GM08714 (cell line): ENCODE results near the gene BRI3.
"Not testable (repeated sequence)": the region's sequence is repeated elsewhere in the genome, so short reads cannot be mapped to it uniquely, and the experiment has no call there.

ENCODE experiments used
- H3K4me3 ChIP-seq: fragments of 200-500 bp; sonication (Bioruptor generic); 2 replicates; pipeline ENCODE4 v1.5.1; 2014; ENCODE audit warnings: mild to moderate bottlenecking, low read length, inconsistent platforms
- ZNF274 ChIP-seq: IDR thresholded peaks from 2 replicates; pipeline ENCODE4 v1.6.1; 2012; ENCODE audit warnings: mild to moderate bottlenecking, low read depth, low read length

BRI3 gene

DNA sequence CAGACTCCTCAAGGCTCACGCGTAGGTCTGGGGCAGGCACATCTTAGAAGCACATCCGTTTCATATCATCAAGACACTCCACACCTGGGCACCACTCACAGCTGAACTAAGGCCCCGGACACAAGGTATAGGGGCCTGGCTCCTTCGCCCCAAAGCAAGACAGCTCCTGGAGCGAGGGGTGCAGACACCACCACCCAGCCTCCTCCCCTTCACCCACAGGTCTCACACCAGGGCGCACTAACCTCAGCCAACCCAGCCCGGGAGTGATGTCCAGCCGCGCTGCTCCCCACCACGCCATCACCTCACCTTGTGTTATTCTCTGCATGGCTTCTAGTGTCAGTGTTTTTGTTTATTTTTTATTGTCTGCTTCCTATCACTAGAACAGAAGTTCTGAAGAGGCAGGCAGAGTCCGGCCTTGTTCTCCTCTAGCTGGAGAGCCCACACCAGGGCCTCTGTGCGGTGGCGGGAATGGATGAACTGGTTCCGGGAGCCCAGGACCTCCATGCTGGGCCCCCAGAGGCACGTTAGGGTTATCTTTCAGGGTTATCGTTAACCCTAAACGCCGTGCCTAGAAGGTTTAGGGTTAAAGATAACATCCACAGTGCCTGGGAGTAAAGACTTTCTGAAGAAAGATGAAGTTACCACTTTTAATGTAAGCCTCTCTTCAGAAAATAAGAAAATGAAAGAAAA is 21.8 kb downstream of the BRI3 start:
- TF ChIP-seq ZNF274 = no peak
- no peak overlapping the region for H3K4me3 ChIP-seq

GRCh38 chr7:98303906-98304305 is 22.4 kb downstream of the BRI3 start:
- TF ChIP-seq ZNF274 = no peak
- H3K4me3 ChIP-seq = no peak overlapping the region

DNA sequence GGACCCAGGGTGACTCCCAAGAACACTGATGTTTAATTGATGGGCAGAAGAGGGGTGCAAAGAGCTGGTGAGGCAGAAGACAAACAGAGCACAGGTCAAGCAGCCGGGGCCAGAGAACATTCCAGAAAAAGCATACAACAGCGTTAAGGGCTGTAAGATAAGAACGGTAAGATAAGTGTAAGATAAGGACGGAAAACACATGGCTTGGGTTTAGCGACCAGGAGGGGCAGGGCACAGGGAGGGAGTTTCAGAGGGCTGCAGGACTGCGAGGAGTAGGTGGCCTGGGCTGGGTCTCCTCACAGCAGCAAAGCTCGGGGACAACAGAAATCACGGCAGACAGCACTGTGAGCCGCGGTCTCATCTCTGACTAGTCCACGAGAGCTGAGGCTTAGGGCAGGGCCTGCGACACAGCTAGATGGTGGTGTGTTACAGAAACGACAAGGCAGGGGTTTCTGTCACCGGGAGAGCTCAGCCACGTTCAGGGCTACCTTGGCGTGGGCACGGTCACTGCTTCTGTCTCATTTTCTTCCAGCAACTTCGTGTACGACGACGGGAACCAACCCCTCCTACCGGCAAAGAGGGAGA is 24.6 kb downstream of the BRI3 start:
- no peak for TF ChIP-seq ZNF274

GRCh38 chr7:98307971-98308466 is 26.5 kb downstream of the BRI3 start:
- no peak for TF ChIP-seq ZNF274
- no peak overlapping the region for H3K4me3 ChIP-seq

More for the DNA sequence above, 24.6 kb downstream of the BRI3 start:
- no peak overlapping the region for H3K4me3 ChIP-seq

DNA sequence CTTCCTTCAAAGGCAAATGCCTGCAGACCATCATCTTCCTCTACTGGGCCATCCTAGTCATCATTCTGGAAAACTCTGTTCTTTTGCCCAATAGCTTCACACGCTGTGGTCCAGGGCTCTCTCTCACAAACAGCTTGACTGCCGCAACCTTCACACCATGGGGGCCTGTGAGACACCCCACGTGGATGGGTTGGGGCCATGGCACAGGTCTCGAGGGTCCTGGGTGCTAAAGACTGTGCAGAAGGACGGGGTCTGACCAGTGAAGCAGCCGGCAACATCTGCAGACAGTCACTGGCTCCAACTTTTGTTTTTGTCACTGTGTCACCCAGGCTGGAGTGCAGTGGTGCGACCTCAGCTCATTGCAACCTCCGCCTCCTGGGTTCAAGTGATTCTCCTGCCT is 28.1 kb downstream of the BRI3 start:
- TF ChIP-seq ZNF274 = no peak
- no peak overlapping the region for H3K4me3 ChIP-seq

DNA sequence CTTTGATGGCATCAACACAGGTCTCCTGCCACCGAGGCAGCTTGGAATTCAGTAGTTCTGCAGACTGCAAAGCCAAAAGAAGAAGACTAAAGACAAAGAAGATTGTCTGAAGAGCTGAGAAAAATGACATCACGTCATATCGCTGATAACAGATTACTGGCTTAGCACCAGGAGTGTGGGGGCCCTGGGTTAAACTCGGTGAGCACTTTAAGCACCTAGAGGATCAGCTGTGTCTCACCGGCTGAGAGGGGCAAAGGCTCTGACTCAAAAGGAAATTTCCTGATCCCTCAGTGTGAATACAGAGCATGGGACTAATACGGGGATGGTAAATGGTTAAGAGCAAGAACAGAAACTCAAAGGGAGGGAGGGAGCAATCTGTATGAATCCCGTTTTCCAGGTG is 30.7 kb downstream of the BRI3 start:
- no peak overlapping the region for H3K4me3 ChIP-seq
- TF ChIP-seq ZNF274 = no peak

DNA sequence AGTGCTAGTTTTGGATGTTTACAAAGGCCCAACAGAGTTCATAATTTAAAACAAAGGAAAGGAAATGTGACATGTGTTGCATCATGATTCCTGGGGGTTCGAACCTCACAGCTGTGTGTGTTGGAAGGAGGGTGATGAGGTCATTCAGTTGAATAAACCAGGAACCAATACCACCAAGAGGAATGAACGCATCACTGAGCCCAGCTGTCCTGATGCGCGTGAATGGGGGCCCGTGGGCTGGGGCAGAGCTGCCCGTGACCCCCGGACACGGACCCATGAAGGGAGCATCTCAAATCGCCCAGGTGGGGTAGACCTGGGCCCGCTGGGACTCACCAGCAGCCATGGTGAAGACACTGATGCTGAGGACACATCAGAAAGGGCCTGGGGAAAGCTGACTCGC is 33.0 kb downstream of the BRI3 start:
- H3K4me3 ChIP-seq = no peak overlapping the region
- TF ChIP-seq ZNF274 = no peak

DNA sequence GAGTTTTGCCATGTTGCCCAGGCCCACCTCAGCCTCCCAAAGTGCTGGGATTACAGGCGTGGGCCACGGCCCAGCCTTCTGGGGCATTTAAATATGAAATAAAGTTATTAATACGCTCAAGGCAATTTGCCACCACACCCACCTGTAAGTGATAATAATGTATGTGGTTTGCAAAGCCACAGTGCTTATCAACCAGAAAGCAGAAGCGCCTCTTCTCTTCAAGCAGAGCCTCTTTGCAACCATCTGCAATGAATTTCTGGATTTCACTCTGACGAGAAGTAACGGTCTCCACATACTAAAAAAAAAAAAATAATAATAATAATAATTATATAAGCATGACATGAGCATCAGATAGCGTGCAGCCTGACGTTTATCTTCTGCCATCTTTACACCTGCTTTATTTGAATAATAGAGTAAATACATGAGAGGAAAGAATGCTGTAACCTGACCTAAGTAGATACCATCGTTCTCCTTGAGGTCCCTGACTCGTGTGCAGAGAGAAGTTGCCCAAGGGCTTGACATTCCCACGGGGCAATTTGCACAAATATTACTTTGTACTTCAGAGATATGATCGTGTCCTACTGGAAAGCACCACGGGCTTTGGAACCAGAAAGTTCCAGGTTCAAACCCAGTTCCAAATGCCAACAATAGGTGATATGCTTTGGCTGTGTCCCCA is 34.0 kb downstream of the BRI3 start:
- no peak for TF ChIP-seq ZNF274
- no peak overlapping the region for H3K4me3 ChIP-seq

DNA sequence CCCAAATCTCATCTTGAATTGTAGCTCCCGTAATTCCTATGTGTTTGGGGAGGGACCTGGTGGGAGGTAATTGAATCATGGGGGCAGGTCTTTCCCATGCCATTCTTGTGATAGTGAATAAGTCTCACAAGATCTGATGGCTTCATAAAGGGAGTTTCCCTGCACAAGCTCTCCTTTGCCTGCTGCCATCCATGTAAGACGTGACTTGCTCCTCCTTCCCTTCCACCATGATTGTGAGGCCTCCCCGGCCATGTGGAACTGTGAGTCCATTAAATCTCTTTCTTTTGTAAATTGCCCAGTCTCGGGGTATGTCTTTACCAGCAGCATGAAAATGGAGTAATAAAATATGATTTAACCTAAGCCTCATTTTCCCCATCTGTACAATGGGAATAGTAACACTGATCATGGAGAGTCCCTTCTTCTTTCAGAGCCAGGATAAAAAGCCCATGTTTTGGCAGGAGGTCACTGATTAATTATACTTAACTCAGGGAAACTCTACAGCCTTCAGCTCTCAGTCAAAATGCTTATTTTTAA is 34.6 kb downstream of the BRI3 start:
- H3K4me3 ChIP-seq = not testable (repeated sequence)

DNA sequence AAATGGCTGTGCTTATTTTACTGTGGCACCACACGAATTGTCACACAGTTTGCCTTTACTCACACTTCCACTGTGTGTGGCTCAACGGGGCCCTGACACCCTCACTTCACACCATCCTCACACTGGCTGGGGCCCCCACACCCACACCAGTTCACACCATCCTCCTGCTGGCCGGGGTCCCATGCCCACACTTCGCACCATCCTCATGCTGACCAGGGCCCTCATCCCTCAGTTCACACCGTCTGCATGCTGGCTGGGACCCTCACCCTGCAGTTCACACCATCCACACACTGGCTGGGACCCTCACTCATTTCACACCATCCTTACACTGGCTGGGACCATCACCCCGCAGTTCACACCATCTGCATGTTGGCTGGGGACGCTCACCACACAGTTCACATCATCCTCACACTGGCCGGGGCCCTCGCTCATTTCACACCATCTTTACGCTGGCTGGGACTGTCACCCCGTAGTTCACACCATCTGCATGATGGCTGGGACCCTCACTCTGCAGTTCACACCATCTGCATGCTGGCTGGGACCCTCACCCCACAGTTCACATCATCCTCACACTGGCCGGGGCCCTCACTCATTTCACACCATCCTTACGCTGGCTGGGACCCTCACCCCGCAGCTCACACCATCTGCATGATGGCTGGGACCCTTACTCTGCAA is 36.0 kb downstream of the BRI3 start:
- no peak for TF ChIP-seq ZNF274

GRCh38 chr7:98319176-98319575 is 37.7 kb downstream of the BRI3 start:
- no peak overlapping the region for H3K4me3 ChIP-seq
- no peak for TF ChIP-seq ZNF274

More for the DNA sequence above, 36.0 kb downstream of the BRI3 start:
- no peak overlapping the region for H3K4me3 ChIP-seq

GRCh38 chr7:98321301-98321700 is 39.8 kb downstream of the BRI3 start:
- no peak for TF ChIP-seq ZNF274
- H3K4me3 ChIP-seq = no peak overlapping the region

GRCh38 chr7:98322331-98323270 is 41.1 kb downstream of the BRI3 start:
- TF ChIP-seq ZNF274 = no peak

GRCh38 chr7:98323597-98324322 is 42.3 kb downstream of the BRI3 start:
- TF ChIP-seq ZNF274 = no peak
- no peak overlapping the region for H3K4me3 ChIP-seq

More at GRCh38 chr7:98322331-98323270, 41.1 kb downstream of the BRI3 start:
- no peak overlapping the region for H3K4me3 ChIP-seq
